SU-DHL-6 (cell line): ENCODE results near the gene SAE1.

Experiments
- H2AFZ ChIP-seq: fragments of 200-600 bp; sonication (generic); 2 replicates; pipeline ENCODE4 v1.6.1; 2014; ENCODE audit warnings: low read depth, mild to moderate bottlenecking, moderate library complexity, mixed read lengths, antibody characterized with exemption, low read length; ENCODE audit not compliant: severe bottlenecking
- H3F3A ChIP-seq: fragments of 200-600 bp; shearing (Covaris generic); 2 replicates; pipeline ENCODE4 v1.6.0; 2016; ENCODE audit warnings: antibody characterized with exemption, mild to moderate bottlenecking; ENCODE audit not compliant: insufficient read depth
- H3K27ac ChIP-seq: fragments of 200-600 bp; sonication (generic); 2 replicates; pipeline ENCODE4 v1.5.1; 2016; ENCODE audit warnings: low read depth, mild to moderate bottlenecking, low read length, moderate library complexity, mixed read lengths
- H3K27me3 ChIP-seq: fragments of 200-600 bp; sonication (generic), shearing (Covaris generic); 2 replicates; pipeline ENCODE4 v1.6.0; 2014; ENCODE audit warnings: mild to moderate bottlenecking, low read length
- H3K36me3 ChIP-seq: fragments of 200-600 bp; sonication (generic); 2 replicates; pipeline ENCODE4 v1.6.1; 2014; ENCODE audit warnings: mild to moderate bottlenecking, low read length, mixed read lengths
- H3K4me2 ChIP-seq: fragments of 300-600, 200-600 bp; shearing (Covaris generic), sonication (generic); 2 replicates; pipeline ENCODE4 v1.6.0; 2014; ENCODE audit warnings: low read length, low read depth, mild to moderate bottlenecking; ENCODE audit not compliant: poor library complexity, severe bottlenecking
- H3K4me3 ChIP-seq: fragments of 200-600 bp; sonication (generic); 2 replicates; pipeline ENCODE4 v1.5.1; 2014; ENCODE audit warnings: antibody characterized with exemption, low read length, mild to moderate bottlenecking, mixed read lengths; ENCODE audit not compliant: insufficient read depth, poor library complexity, severe bottlenecking
- H3K79me2 ChIP-seq: fragments of 200-600 bp; sonication (generic); 2 replicates; pipeline ENCODE4 v1.6.1; 2014; ENCODE audit warnings: mild to moderate bottlenecking, low read length, moderate library complexity; ENCODE audit not compliant: insufficient read depth
- H3K9ac ChIP-seq: fragments of 200-600 bp; sonication (generic); 2 replicates; pipeline ENCODE4 v1.7.0; 2014; ENCODE audit warnings: mild to moderate bottlenecking, low read length
- H3K9me2 ChIP-seq: fragments of 200-600 bp; sonication (generic); replicated peaks from 2 replicates; pipeline ENCODE4 v1.6.1; 2014; ENCODE audit warnings: low read length; ENCODE audit not compliant: insufficient read depth
- H3K9me3 ChIP-seq: fragments of 200-600 bp; sonication (generic); 2 replicates; pipeline ENCODE4 v1.6.1; 2014; ENCODE audit warnings: low read length, mixed read lengths; ENCODE audit not compliant: insufficient read depth
- H4K20me1 ChIP-seq: fragments of 200-600 bp; sonication (generic); 2 replicates; pipeline ENCODE4 v1.6.1; 2014; ENCODE audit warnings: low read depth, mild to moderate bottlenecking, antibody characterized with exemption, low read length, moderate library complexity, mixed read lengths
- CTCF ChIP-seq: fragments of 200-600 bp; sonication (generic); IDR thresholded peaks from one replicate; pipeline ENCODE4 v1.5.1; 2017; ENCODE audit warnings: antibody characterized with exemption, mild to moderate bottlenecking, low read length, moderate library complexity; ENCODE audit not compliant: insufficient read depth, poor library complexity, severe bottlenecking
- EZH2phosphoT487 ChIP-seq: fragments of 200-600 bp; sonication (generic), shearing (Covaris generic); conservative IDR thresholded peaks from 2 replicates; pipeline ENCODE4 v1.6.1; 2018; ENCODE audit warnings: mild to moderate bottlenecking, antibody characterized with exemption, low read length, moderate library complexity, mixed read lengths

The SAE1 gene

DNA sequence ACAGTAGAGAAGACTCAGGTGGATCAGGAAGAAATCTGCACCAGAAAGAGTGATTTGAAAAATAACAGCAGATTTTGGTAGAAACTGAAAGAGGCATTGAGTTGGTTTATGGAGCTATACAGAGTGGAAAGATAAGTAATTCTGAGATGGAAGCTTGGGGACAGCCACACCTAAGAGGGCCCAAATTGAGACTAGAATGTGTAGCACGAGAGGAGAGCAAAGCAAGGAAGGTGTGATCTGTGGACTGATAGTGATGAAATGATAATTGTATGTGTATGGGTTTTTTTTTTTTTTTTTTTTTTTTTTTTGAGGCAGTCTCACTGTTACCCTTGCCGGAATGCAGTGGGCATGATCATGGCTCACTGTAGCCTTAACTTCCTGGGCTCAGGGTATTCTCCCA, 16.3 kb downstream of the SAE1 start:
- Histone ChIP-seq H3K79me2 (peaks cover 82% of the 10 kb centered on the region), H3F3A (0 out of 2 replicates have a peak, but pooled peaks cover 5% of the 10 kb centered on the region), H2AFZ (no peak overlapping the region), H3K27me3 (no peaks in the 10 kb centered on the region), H3K27ac (no peak overlapping the region), H3K9me3 (no peaks in the 10 kb centered on the region), H4K20me1 (peaks cover 7% of the 10 kb centered on the region; the same call in 1 of the 2 replicates), H3K9ac (no peak overlapping the region), H3K9me2 (no peaks in the 10 kb centered on the region), H3K4me3 (no peak overlapping the region), H3K36me3 (peaks cover 40% of the 10 kb centered on the region; the same call in 1 of the 2 replicates), H3K4me2 (no peak overlapping the region)
- TF ChIP-seq EZH2phosphoT487: no peak

DNA sequence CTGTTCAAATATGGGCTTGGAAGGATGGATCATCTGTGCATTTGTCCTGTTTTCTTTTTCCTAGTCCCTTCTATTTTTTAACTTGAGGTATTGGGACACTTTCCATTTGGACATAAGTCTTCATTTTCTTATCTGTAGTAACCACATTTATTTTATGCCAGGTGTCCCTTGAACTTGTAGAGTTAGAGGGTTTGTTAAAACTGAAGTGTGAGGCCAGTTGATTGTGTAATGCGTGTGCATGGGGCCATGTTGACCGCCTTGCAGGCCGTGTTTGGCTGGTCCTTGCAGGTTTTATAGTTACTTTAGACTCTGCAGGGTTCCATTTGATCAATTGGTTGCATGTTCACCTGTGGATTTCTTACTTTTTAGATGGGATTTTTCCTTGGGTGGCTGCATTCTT, 21.0 kb downstream of the SAE1 start:
- Histone ChIP-seq H3F3A (no peaks in the 10 kb centered on the region), H3K9me3 (no peaks in the 10 kb centered on the region), H3K9ac (no peak overlapping the region), H3K27ac (no peak overlapping the region), H3K4me3 (no peak overlapping the region), H4K20me1 (peaks cover 2% of the 10 kb centered on the region; the same call in 1 of the 2 replicates), H3K4me2 (no peak overlapping the region), H3K9me2 (no peaks in the 10 kb centered on the region), H3K36me3 (peaks cover 46% of the 10 kb centered on the region), H3K27me3 (no peaks in the 10 kb centered on the region), H3K79me2 (peaks cover 44% of the 10 kb centered on the region), H2AFZ (no peak overlapping the region)
- no peak for TF ChIP-seq EZH2phosphoT487
- no peak for TF ChIP-seq CTCF

- Histone ChIP-seq H3K4me3 (no peak overlapping the region), H3K79me2 (peaks cover 41% of the 10 kb centered on the region), H3K9ac (no peak overlapping the region), H3F3A (no peaks in the 10 kb centered on the region), H3K27me3 (no peaks in the 10 kb centered on the region), H3K9me2 (no peaks in the 10 kb centered on the region), H3K36me3 (peaks cover 47% of the 10 kb centered on the region), H3K27ac (no peak overlapping the region), H3K9me3 (no peaks in the 10 kb centered on the region), H3K4me2 (no peak overlapping the region), H2AFZ (no peak overlapping the region), H4K20me1 (no peaks in the 10 kb centered on the region; the same call in 1 of the 2 replicates)
- TF ChIP-seq EZH2phosphoT487 (no peak), CTCF (no peak)
These were observed 21.6 kb downstream of the SAE1 start for GRCh38 chr19:47152205-47152604.

DNA sequence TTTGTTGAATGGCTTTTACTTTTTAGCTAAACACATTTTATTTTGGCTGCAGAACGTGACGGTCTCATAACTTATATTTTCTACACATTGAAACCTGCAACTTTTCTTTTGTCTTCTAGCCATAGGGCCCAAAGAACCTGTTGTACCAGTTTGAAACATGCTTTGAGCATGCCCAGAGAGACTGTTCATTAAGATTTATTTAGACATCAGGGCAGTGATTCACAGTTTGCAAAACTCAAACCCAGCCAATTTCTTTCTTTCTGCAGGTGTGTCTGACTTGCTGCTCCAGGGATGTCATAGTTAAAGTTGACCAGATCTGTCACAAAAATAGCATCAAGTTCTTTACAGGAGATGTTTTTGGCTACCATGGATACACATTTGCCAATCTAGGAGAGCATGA, 22.0 kb downstream of the SAE1 start:
- H3K9me3 ChIP-seq: no peaks in the 10 kb centered on the region
- H4K20me1 ChIP-seq: no peaks in the 10 kb centered on the region; the same call in 1 of the 2 replicates
- H3K4me2 ChIP-seq: no peak overlapping the region
- peaks cover 43% of the 10 kb centered on the region for H3K79me2 ChIP-seq
- H3K4me3 ChIP-seq: no peak overlapping the region
- TF ChIP-seq EZH2phosphoT487 (no peak), CTCF (no peak)
- no peak overlapping the region for H3K27ac ChIP-seq
- H2AFZ ChIP-seq: no peak overlapping the region
- H3F3A ChIP-seq: no peaks in the 10 kb centered on the region
- H3K27me3 ChIP-seq: no peaks in the 10 kb centered on the region
- peaks cover 52% of the 10 kb centered on the region for H3K36me3 ChIP-seq
- H3K9me2 ChIP-seq: no peaks in the 10 kb centered on the region
- H3K9ac ChIP-seq: no peak overlapping the region
